H1 (cell line): Measurements from ENCODE around the gene BBS5. TPM values are rescaled to one million over a fixed set of nuclear protein-coding genes. Genes with fewer than 3 reads are reported as not detected.

ENCODE experiments used
- CTCF ChIA-PET: fragments of 300-600 bp; sonication (Branson Sonifier 250); formaldehyde crosslinking; loops from one replicate; lab custom pipeline; 2021; ENCODE audit not compliant: partially characterized antibody; lab: Charles Lee
- POLR2A ChIA-PET: fragments of 300-600 bp; sonication (Branson Sonifier 250); formaldehyde crosslinking; loops from one replicate; lab custom pipeline; 2021; ENCODE audit warnings: inconsistent platforms; ENCODE audit not compliant: partially characterized antibody; lab: Charles Lee
- DNase-seq, 2 experiments: peaks; one replicate each; pipeline versions ENCODE4 v3.0.0 to v3.0.0-alpha.2; 2010 to 2022; ENCODE audit warnings: low spot score in 2 of 2, low read depth in 1 of 2, mixed read lengths in 1 of 2
- FAIRE-seq: peaks from 2 replicates; lab custom pipeline; 2011; peaks lifted over from hg19 to GRCh38; lab: Jason Lieb, UNC
- H2AFZ ChIP-seq: 2 replicates; pipeline ENCODE4 v1.8.1; 2012; ENCODE audit warnings: low read length, inconsistent platforms
- H2AK5ac ChIP-seq: 2 replicates; pipeline ENCODE4 v1.6.1; 2013; ENCODE audit warnings: low read depth, low read length
- H2BK120ac ChIP-seq: replicated peaks from 2 replicates; pipeline ENCODE3; 2013; ENCODE audit warnings: low read depth, low read length, inconsistent platforms
- H2BK12ac ChIP-seq: 2 replicates; pipeline ENCODE4 v1.6.1; 2013; ENCODE audit warnings: low read depth, low read length
- H2BK15ac ChIP-seq: 2 replicates; pipeline ENCODE4 v1.6.1; 2013; ENCODE audit warnings: low read length
- H2BK20ac ChIP-seq: 2 replicates; pipeline ENCODE4 v1.6.1; 2013; ENCODE audit warnings: low read length
- H2BK5ac ChIP-seq: 2 replicates; pipeline ENCODE4 v1.6.1; 2013; ENCODE audit warnings: low read depth, low read length
- H3K14ac ChIP-seq: 2 replicates; pipeline ENCODE4 v1.6.1; 2013; ENCODE audit warnings: inconsistent platforms; ENCODE audit not compliant: insufficient read length
- H3K18ac ChIP-seq: 2 replicates; pipeline ENCODE4 v1.6.1; 2013; ENCODE audit warnings: low read length; ENCODE audit errors: extremely low read depth
- H3K23ac ChIP-seq: 2 replicates; pipeline ENCODE4 v1.6.1; 2013; ENCODE audit warnings: inconsistent platforms; ENCODE audit not compliant: insufficient read length
- H3K23me2 ChIP-seq: 2 replicates; pipeline ENCODE4 v1.6.1; 2013; ENCODE audit warnings: low read depth, low read length
- H3K27ac ChIP-seq: 2 replicates; pipeline ENCODE4 v1.6.1; 2011; ENCODE audit warnings: low read depth, low read length, inconsistent platforms
- H3K27me3 ChIP-seq, 4 experiments: replicated peaks in 1 of 4; 1 replicate in 1 of 4; 2 replicates in 3 of 4; pipeline versions ENCODE4 v1.6.1 to v1.8.1; 2011 to 2013; ENCODE audit warnings: low read length in 3 of 4, mild to moderate bottlenecking in 3 of 4, inconsistent platforms in 2 of 4, mixed read lengths in 2 of 4, moderate library complexity in 1 of 4; ENCODE audit not compliant: control insufficient read depth in 3 of 4, insufficient read depth in 3 of 4; ENCODE audit errors: extremely low read depth in 1 of 4
- H3K36me3 ChIP-seq, 4 experiments: 2 replicates each; pipeline versions ENCODE4 v1.6.1 to v1.8.1; 2011 to 2013; ENCODE audit warnings: mild to moderate bottlenecking in 4 of 4, low read length in 3 of 4, moderate library complexity in 2 of 4, control low read depth in 1 of 4, inconsistent platforms in 1 of 4; ENCODE audit not compliant: insufficient read depth in 4 of 4, control insufficient read depth in 2 of 4
- H3K4ac ChIP-seq: replicated peaks from 2 replicates; pipeline ENCODE3; 2013; ENCODE audit warnings: low read length, low read depth, mixed read lengths, inconsistent platforms; ENCODE audit not compliant: insufficient read length
- H3K4me1 ChIP-seq, 4 experiments: replicated peaks in 1 of 4; 1 replicate in 1 of 4; 2 replicates in 3 of 4; pipeline versions ENCODE4 v1.6.1 to v1.8.1; 2011 to 2013; ENCODE audit warnings: low read length in 3 of 4, inconsistent platforms in 2 of 4, mixed read lengths in 1 of 4; ENCODE audit not compliant: insufficient read depth in 4 of 4, control insufficient read depth in 3 of 4
- H3K4me2 ChIP-seq, 2 experiments: 2 replicates each; pipeline versions ENCODE4 v1.6.1 to v1.8.1; 2011 to 2013; ENCODE audit warnings: low read depth in 2 of 2, low read length in 2 of 2, control low read depth in 1 of 2, inconsistent platforms in 1 of 2, mild to moderate bottlenecking in 1 of 2; ENCODE audit not compliant: insufficient read depth in 1 of 2
- H3K4me3 ChIP-seq, 4 experiments: fragments of 200-600, 300-600 bp in 1 of 4; sonication (generic), shearing (Covaris generic), sonication (Bioruptor Twin) in 1 of 4; 2 replicates each; pipeline versions ENCODE4 v1.5.1 to v1.8.1; 2011 to 2016; ENCODE audit warnings: low read length in 4 of 4, low read depth in 3 of 4, control low read depth in 2 of 4, inconsistent platforms in 2 of 4, mild to moderate bottlenecking in 2 of 4, mixed read lengths in 1 of 4, moderate library complexity in 1 of 4; ENCODE audit not compliant: insufficient read depth in 2 of 4; ENCODE audit errors: extremely low read depth in 1 of 4
- H3K56ac ChIP-seq: replicated peaks from 2 replicates; pipeline ENCODE3; 2013; ENCODE audit warnings: low read depth, mild to moderate bottlenecking, mixed read lengths, low read length, inconsistent platforms; ENCODE audit not compliant: insufficient read length
- H3K79me1 ChIP-seq: 2 replicates; pipeline ENCODE4 v1.6.1; 2013; ENCODE audit warnings: low read depth, low read length, control low read depth
- H3K79me2 ChIP-seq, 2 experiments: 2 replicates each; pipeline versions ENCODE4 v1.6.1 to v1.8.1; 2012 to 2013; ENCODE audit warnings: low read length in 2 of 2, mild to moderate bottlenecking in 2 of 2, inconsistent platforms in 1 of 2; ENCODE audit not compliant: insufficient read depth in 2 of 2, control insufficient read depth in 1 of 2
- H3K9ac ChIP-seq, 4 experiments: replicated peaks in 1 of 4; 1 replicate in 1 of 4; 2 replicates in 3 of 4; pipeline versions ENCODE4 v1.6.1 to v1.8.1; 2011 to 2013; ENCODE audit warnings: low read depth in 3 of 4, low read length in 3 of 4, control low read depth in 2 of 4, mild to moderate bottlenecking in 2 of 4, moderate library complexity in 2 of 4, inconsistent platforms in 1 of 4; ENCODE audit errors: extremely low read depth in 1 of 4
- H3K9me3 ChIP-seq, 2 experiments: 2 replicates each; pipeline versions ENCODE4 v1.6.1 to v1.8.1; 2012 to 2013; ENCODE audit warnings: mild to moderate bottlenecking in 2 of 2, moderate library complexity in 2 of 2, control low read depth in 1 of 2, inconsistent platforms in 1 of 2, low read depth in 1 of 2, low read length in 1 of 2, mixed read lengths in 1 of 2; ENCODE audit not compliant: insufficient read depth in 2 of 2
- H4K20me1 ChIP-seq, 2 experiments: replicated peaks in 1 of 2; 2 replicates each; pipeline versions ENCODE3 to v1.8.1; 2011 to 2013; ENCODE audit warnings: inconsistent platforms in 2 of 2, low read length in 2 of 2, mild to moderate bottlenecking in 1 of 2; ENCODE audit not compliant: insufficient read depth in 2 of 2, control insufficient read depth in 1 of 2
- H4K5ac ChIP-seq: 2 replicates; pipeline ENCODE4 v1.6.1; 2013; ENCODE audit warnings: low read length, low read depth, mixed read lengths, inconsistent platforms; ENCODE audit not compliant: insufficient read length
- H4K8ac ChIP-seq: 2 replicates; pipeline ENCODE4 v1.8.0; 2013; ENCODE audit warnings: mild to moderate bottlenecking, moderate library complexity, low read length, inconsistent platforms; ENCODE audit not compliant: insufficient read depth; ENCODE audit errors: extremely low read depth
- H4K91ac ChIP-seq: replicated peaks from 2 replicates; pipeline ENCODE3; 2013; ENCODE audit warnings: low read length, mixed read lengths, inconsistent platforms; ENCODE audit not compliant: insufficient read length
- CTCF ChIP-seq, 3 experiments: IDR thresholded peaks; 1 replicate in 2 of 3; 2 replicates in 1 of 3; pipeline versions ENCODE4 v1.5.1 to v1.6.1; 2011; ENCODE audit warnings: low read length in 3 of 3, mild to moderate bottlenecking in 3 of 3, inconsistent platforms in 2 of 3, low read depth in 1 of 3, moderate library complexity in 1 of 3; ENCODE audit not compliant: insufficient read depth in 1 of 3; ENCODE audit errors: control extremely low read depth in 1 of 3
- RAD21 ChIP-seq, 2 experiments: IDR thresholded peaks in 1 of 2; conservative IDR thresholded peaks in 1 of 2; 2 replicates each; pipeline ENCODE4 v1.6.1; 2011; ENCODE audit warnings: low read depth in 2 of 2, low read length in 2 of 2, improper control_type of control experiment in 1 of 2, inconsistent platforms in 1 of 2, mild to moderate bottlenecking in 1 of 2, moderate library complexity in 1 of 2
- RNF2 ChIP-seq: fragments of 200-900, 300-1000 bp; sonication (generic); IDR thresholded peaks from 2 replicates; pipeline ENCODE4 v1.7.1; 2016; ENCODE audit warnings: borderline replicate concordance, low read depth, mild to moderate bottlenecking, antibody characterized with exemption, low read length; ENCODE audit not compliant: poor library complexity, severe bottlenecking; ENCODE audit errors: missing control alignments
- SIRT6 ChIP-seq: IDR thresholded peaks from one replicate; pipeline ENCODE4 v1.7.1; 2012; ENCODE audit warnings: low read length, inconsistent platforms
- SP2 ChIP-seq: IDR thresholded peaks from 2 replicates; pipeline ENCODE4 v1.6.1; 2012; ENCODE audit warnings: mild to moderate bottlenecking, low read length, inconsistent platforms
- polyA plus RNA-seq, 7 experiments: library from polyadenylated mRNA; depleted of rRNA in 3 of 7; stranded (reverse) in 5 of 7; unstranded in 2 of 7; fragments of >200 nt in 5 of 7; fragments of 200-250 nt in 2 of 7; gene quantifications; 1 replicate in 5 of 7; 2 replicates in 1 of 7; 4 replicates in 1 of 7; pipeline versions ENCODE4 v1.2.1 to v1.2.3, GENCODE V29; 2011 to 2013; ENCODE audit warnings: missing spikeins in 2 of 7, mixed read lengths in 2 of 7
- total RNA-seq: library from RNA; stranded (reverse); fragmentation: NEBNext Ultra II Directional; extraction: Animal tissue kit (Norgen Biotek cat#: 25700); gene quantifications from 2 replicates; pipeline ENCODE4 v1.2.1, GENCODE V29; 2021

Gene BBS5
- total and polyA plus RNA-seq, 2 of the 8 experiments (the other 6 are each of a cell fraction or from before 2014, with no cell fraction given): 0.20 to 0.36 TPM

GRCh38 chr2:169452080-169452479, 27.2 kb upstream of the BBS5 start:
- no peak overlapping the region for H3K23ac ChIP-seq
- H3K36me3 ChIP-seq: no peaks in the 10 kb centered on the region
- H4K8ac ChIP-seq: no peak overlapping the region
- no peak overlapping the region for H2AFZ ChIP-seq
- TF ChIP-seq RNF2: no peak
- no peak for TF ChIP-seq SIRT6
- TF ChIP-seq CTCF (IDR thresholded peaks at IDR 0.05; ENCODE audit: control extremely low read depth in 1 of 3, insufficient read depth in 1 of 3, low read depth in 1 of 3, low read length in 3 of 3): peak in 2 of 3 experiments; percentile 23 to 28; a peak in 2 of 4 replicates
- TF ChIP-seq SP2: no peak
- TF ChIP-seq RAD21 (IDR thresholded peaks at IDR 0.05 in 1 of 2, conservative IDR thresholded peaks at IDR 0.05 in 1 of 2; ENCODE audit: low read depth in 2 of 2, low read length in 2 of 2): peak; percentile 67 to 68
- H3K79me2 ChIP-seq: no peaks in the 10 kb centered on the region
- no peak overlapping the region for H2BK20ac ChIP-seq
- no peak overlapping the region for H3K4me3 ChIP-seq
- ChIA-PET CTCF (interaction anchor here (0.5 to 3.2 kb wide), 19 partner anchors 10 to 1100 kb away, joined by 3 to 14 read pairs (median 3); partner anchors contain the start of gene BBS5), POLR2A (no interaction called here)
- no peak overlapping the region for H2BK15ac ChIP-seq
- H3K9me3 ChIP-seq: peaks cover 3 to 14% of the 10 kb centered on the region in 2 experiments; a peak in 1 of 4 replicates
- H4K20me1 ChIP-seq: no peaks in the 10 kb centered on the region
- H3K14ac ChIP-seq: no peak overlapping the region
- DNase-seq (no peak), FAIRE-seq (peak; percentile 82)
- no peaks in the 10 kb centered on the region for H3K79me1 ChIP-seq
- H2AK5ac ChIP-seq: no peak overlapping the region
- H2BK5ac ChIP-seq: no peak overlapping the region
- H3K4me2 ChIP-seq: no peak overlapping the region
- H4K5ac ChIP-seq: no peak overlapping the region
- no peak overlapping the region for H3K27ac ChIP-seq
- H3K23me2 ChIP-seq: no peaks in the 10 kb centered on the region
- no peak overlapping the region for H4K91ac ChIP-seq
- H3K56ac ChIP-seq: no peak overlapping the region
- no peaks in the 10 kb centered on the region for H3K27me3 ChIP-seq
- no peak overlapping the region for H2BK12ac ChIP-seq
- H3K4ac ChIP-seq: no peak overlapping the region
- no peak overlapping the region for H2BK120ac ChIP-seq
- H3K9ac ChIP-seq: no peak overlapping the region
- H3K18ac ChIP-seq: no peak overlapping the region
- no peaks in the 10 kb centered on the region for H3K4me1 ChIP-seq
